DMS153 treated with DMSO at 0.1 percent for 48 hours (cell line): Measurements from ENCODE around the gene CALU.

Experiments
- DNase-seq: peaks from one replicate; lab custom pipeline; 2025; ENCODE audit not compliant: unreplicated experiment; lab: John Stamatoyannopoulos, UW

CALU gene

DNA sequence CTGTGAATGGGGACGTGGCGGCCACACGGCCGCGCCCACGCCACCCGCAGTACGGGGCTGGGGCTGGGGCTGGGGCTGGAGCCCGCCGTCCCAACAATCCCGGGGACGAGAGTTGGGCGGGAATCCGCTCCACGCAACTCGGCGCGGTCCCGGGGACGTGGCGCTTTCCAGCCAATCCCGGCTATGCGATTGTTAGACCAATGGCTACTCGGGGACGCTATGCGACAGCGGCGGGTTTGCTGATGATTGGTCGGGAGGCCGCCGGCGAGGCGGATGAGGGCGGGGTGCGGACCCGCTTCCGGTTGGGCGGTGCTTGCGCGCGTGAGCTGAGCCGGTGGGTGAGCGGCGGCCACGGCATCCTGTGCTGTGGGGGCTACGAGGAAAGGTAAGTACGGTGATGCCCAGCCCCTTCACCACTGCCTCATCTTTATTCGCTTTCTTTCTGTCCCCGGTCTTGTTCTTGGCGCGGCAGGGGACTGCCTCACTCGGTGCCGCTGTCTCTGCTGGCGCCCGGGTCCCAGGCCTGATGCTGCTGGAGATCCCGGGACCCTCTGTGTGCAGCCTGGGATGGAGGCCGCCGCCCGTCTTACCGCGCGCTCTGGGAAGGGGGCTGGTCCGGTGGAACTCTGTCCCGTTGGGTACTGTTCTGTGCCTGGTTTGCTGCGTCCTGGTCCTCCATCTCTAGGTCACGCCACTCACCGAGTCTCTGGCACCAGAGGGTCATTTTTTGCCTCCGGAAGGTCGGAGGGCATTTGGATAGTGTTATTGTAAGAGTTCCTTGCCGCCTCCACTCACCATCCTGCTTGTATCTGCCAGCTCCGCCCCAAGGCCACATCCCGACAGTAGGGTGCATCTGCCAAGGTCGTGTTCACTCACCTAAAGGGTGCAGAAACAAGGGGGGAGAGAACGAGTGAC, at the start of gene CALU:
Gene CALU, plus strand, starts transcription at position 312 of the 915 bp plus-strand sequence. CDS start 9,225 bp downstream, outside the sequence.
- DNase-seq, result peak; percentile 86

GRCh38 chr7:128691227-128691626, 47.9 kb upstream of the CALU start:
- DNase-seq, result no peak

- DNase-seq, result no peak
Measured at GRCh38 chr7:128692623-128693270, 46.4 kb upstream of the CALU start.

DNA sequence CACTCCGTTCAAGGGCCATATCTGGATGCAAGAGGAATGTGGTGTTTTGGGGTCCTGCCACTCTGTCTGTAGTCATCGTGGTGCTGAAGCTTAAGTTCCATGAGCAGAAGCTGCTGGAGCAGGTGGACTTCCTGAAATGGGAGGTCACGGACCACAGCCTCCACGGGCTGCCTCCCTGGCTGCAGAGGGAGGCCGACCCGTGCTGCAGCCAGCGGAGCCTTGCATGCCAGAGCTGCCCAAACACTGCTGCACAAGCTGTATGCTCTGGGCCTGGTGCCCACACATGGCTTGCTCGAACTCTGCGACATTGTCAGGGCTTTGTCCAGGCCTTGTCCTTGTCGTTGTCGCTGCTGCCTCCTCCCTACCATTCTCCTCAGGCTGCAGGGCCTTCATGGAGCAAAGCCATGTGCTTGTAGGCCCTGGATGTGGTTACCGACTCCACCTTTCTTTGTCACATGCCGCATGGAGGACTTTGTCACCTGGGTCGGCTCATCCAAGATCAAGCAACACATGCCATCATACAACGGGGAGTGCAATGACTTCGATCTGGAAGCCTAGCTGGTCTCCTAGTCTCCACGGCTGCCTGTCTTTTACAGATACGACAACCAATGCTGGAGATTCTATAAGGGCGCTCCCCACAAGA, 45.7 kb upstream of the CALU start:
- DNase-seq, result no peak

- no peak for DNase-seq
Measured at GRCh38 chr7:128694738-128695137, 44.4 kb upstream of the CALU start.

- no peak for DNase-seq
Measured at GRCh38 chr7:128697302-128697905, 41.8 kb upstream of the CALU start.

DNA sequence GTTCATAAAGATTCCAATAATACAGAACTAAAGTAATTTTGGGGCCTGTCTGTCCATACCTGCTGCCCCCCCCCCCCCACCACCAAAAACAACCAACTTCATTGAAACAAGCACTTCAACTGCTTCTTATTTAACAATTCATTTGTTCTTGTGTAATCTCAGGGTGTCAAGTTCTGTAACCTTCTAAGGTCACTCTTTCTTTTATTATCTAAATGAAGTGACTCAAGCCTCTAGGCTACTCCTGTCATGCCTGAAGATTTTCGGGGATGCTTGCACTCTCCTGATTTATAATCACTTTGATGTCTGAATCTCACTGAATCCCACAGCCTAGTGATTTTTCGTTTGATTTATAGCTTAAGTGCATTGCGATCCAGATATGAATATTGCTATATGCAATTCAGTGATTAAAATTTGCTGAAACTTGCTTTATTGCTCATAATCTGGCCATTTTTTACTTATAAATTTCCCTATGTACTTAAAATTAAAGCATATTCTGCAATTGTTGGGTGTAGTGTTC, 39.9 kb upstream of the CALU start:
- no peak for DNase-seq

DNA sequence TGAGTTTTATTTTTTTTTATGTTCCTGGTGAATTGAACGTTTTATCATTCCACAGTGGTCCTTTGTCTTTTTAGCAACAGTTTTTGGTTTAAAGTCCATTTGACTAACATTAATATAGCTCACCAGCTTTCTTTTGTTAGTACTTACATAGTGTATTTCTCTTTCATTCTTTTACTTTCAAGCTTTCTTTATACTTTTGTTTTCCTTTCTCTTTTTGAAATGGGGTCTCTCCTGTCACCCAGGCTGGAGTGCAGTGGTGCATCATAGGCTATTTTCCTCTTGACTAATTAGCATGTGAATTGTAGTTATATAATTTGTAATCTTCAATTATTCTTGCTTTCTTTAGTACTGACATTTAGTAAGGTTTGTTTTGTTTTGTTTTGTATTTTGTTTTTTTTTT, 39.3 kb upstream of the CALU start:
- no peak for DNase-seq

DNA sequence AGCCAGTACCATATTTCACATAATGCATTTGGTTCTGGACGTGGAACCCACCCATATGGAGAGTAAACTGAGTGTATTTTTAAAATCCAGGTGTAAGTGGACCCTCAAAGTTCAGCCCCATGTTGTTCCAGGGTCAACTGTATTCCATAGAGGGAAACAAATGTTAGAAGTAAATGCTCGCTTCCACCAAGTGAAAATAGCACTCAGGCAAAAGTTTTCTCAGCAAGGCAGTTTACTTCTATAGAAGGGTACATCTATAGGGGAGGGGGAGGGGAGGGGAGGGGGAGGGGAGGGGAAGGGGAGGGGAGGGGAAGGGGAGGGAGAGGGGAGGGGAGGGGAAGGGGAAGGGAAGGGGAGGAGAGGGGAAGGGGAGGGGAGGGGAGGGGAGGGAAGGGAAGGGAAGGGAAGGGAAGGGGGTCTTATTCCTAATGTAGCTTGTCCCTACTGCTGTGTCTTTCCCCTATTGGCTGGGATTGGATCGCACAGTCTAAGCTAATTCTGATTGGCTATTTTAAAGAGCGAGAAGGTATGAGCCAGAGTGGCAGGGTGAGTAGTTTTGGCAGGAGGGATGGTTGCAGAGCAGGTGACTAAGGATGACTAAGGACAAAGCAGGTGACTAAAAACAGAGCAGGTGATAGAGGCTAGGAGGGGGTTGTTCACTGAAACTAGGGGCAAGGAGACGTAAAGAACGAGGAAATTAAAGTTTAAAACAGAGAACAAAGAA, 37.9 kb upstream of the CALU start:
- DNase-seq, result no peak

- no peak for DNase-seq
Measured at GRCh38 chr7:128703609-128704241, 35.4 kb upstream of the CALU start.

GRCh38 chr7:128705891-128706333, 33.2 kb upstream of the CALU start:
- DNase-seq, result no peak

DNA sequence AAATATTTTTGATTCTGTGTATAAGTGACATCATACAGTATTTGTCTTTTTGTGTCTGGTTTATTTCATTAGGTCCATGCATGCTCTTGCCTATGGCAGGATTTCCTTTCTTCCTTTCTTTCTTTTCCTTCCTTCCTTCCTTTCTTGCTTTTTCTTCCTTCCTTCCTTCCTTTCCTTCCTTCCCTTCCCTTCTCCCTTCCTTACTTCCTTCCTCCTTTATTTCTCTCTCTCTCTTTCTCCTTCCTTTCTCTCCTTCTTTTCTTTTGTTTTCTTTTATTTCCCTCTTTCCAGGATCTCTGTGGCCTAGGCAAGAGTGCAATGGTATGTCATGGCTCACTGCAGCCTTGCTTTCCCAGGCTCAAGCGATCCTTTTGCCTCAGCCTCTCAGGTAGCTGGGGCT, 31.4 kb upstream of the CALU start:
- DNase-seq, result no peak

- DNase-seq, result no peak
Measured at GRCh38 chr7:128708235-128708634, 30.9 kb upstream of the CALU start.

- no peak for DNase-seq
Measured at GRCh38 chr7:128708824-128709223, 30.3 kb upstream of the CALU start.

DNA sequence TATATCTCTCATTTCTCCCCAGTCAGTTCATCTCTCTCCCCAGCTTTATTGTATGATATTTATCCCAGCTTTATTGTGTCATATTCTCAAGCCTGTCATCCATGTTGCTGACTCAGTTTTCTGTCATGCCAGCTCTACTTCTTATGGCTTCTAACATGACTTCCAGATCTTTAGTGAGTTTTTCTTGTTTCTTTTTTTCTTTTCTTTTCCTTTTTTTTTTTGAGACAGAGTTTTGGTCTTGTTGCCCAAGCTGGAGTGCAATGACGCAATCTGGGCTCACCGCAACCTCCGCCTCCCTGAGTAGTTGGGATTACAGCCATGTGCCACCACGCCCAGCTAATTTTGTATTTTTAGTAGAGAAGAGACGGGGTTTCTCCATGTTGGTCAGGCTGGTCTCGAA, 28.7 kb upstream of the CALU start:
- DNase-seq, result no peak

DNA sequence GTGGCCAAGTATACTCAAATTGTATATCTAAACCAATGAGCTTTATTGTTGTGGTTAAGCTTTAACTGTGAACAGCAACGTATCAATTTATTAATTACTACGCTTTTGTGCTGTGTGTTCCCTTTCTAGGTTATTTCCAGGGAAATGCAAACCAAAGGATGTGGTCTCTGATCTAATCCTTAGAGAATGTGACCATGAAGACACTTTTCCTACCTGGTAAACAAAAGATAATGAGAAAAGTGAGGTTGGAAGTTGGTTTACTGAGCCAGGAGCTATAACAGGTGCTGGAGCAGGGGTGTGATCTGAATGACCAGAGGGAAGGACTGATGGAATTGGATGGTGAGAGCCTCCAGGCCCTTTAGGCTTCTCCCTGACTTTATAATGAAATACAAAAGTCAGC, 25.4 kb upstream of the CALU start:
- no peak for DNase-seq

DNA sequence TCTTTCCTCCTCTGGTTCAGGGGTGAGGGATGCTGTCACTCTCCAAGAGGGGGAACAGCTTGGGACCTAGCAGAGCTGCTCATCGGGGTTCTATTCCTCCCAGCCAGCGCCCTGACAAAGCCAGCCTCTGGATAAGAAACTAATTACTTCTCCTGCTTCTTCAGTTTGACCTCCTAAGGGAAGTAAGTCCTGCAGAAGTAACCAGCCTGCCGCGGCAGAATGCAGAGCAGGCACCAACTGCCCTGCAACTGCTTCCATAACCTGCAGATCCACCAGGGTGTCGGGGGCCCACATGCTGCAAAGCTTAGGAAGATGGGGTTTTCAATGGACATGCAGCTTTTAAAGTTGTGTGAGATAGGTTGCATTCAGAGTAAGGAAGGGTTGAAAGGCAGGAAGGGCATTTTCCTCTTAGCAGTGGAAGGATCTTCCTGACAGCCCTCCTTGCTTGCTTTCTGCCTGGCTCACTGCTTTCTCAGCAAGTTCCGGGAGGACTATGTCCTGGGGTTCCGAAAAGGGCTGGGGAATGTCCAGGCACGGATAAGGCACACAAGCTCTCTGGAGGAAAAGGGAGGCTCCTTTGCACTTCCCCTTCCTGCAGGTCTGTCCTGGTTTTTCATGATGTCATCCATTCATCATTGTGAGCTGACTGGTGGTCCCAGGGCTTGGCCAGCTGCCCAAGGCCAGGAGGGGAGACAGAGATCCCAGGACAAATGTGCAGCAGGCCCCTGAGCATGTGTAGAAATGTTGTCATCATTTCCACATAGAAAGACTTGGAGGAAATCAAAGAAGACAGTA, 24.3 kb upstream of the CALU start:
- DNase-seq, result no peak

DNA sequence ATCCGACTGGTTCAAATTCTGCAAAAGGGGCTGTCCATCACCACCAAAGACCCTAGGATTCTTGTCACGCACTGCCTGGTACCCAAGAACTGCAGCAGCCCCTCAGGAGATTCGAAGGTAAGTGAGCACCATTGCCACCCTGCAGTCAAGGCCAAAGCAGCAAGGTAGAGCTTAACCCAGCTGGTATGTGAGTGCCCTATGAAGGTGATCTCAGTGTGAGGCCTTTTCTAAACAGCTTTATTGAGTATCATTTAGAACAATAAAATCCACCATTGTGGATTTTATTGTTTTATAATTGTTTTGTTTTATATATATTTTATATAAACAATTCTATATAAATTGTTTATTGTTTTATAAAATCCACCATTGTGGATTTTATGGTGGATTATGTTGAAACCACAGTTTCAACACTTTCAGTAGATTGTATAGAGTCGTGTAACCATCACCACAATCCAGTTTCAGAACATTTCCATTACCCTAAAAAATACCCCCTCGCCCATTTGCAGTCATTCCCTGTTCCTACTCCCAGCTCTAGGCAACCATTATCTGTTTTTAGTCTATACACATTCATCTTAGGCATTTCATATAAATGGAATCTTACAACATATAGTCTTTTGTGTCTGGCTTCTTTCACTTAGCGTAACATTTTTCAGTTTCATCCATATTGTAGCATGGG, 20.1 kb upstream of the CALU start:
- DNase-seq, result no peak

DNA sequence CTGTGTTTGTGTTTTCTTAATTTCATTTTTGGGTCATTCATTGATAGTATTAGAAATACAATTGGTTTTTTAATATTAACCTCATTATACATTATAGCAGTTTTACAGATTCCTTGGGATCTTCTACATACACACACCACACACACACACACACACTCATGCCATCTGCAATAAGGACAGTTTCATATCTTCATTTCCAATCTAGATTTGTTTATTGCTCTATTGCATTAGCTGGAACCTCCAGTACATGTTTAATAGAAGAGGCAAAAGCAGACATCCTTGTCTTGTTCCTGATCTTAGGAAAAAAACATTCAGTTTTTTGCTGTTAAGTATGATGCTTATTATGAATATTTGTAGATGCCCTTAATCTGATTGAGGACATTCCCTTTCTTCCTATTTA, 17.8 kb upstream of the CALU start:
- DNase-seq, result no peak
